Measurements from ENCODE around the gene ALDH2. TPM values are rescaled to one million over a fixed set of nuclear protein-coding genes. Genes with fewer than 3 reads are reported as not detected.
A peak's percentile ranks its signal among the peaks of the same experiment; 100 is the strongest.

Gene ALDH2
- total and polyA plus RNA-seq, 9 of the 15 experiments (the other 6 are each of a cell fraction or from before 2014, with no cell fraction given): 1.9 to 22.5 (median 12.2) TPM

DNA sequence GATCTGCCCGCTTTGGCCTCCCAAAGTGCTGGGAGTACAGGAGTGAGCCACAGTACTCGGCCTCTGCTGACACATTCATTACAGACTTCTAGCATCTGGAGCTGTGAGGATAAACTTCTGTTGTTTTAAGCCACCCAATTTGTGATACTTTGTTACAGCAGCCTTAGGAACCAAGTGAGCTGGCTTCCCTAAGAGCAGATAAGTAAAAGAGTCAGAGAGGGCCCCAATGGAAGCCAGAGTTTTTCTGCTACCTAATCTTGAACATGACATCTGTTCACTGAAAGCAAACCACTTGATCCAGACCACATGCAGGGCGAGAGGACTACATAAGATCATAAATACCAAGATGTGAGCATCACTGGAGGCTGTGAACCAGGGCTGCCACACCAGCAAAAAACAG, 71.6 kb downstream of the ALDH2 start (continued):
- TF ChIP-seq HEY1 (CRISPR knock-in tag; IDR thresholded peaks at IDR 0.05; ENCODE audit: borderline replicate concordance) (no peak), MNT (conservative IDR thresholded peaks at IDR 0.05) (no peak), PRPF4 (IDR thresholded peaks at IDR 0.05; ENCODE audit: insufficient read depth, low read depth, low read length, poor library complexity, severe bottlenecking) (no peak), SRSF7 (optimal IDR thresholded peaks at IDR 0.05; ENCODE audit: low read depth, low read length) (no peak), ZNF583 (CRISPR knock-in tag; IDR thresholded peaks at IDR 0.05) (no peak), RHOXF2B (CRISPR knock-in tag; conservative IDR thresholded peaks at IDR 0.05) (no peak), ETS2 (tag; IDR thresholded peaks at IDR 0.05; ENCODE audit: borderline replicate concordance, poor library complexity, severe bottlenecking) (no peak), ZNF140 (CRISPR knock-in tag; IDR thresholded peaks at IDR 0.05) (no peak), ZNF23 (CRISPR knock-in tag; IDR thresholded peaks at IDR 0.05) (no peak), SMARCE1 (IDR thresholded peaks at IDR 0.05) (no peak), STAT5A (IDR thresholded peaks at IDR 0.05; ENCODE audit: borderline replicate concordance, low read length) (peak; percentile 53), PHF20 (IDR thresholded peaks at IDR 0.05; ENCODE audit: partially characterized antibody) (no peak), PHF21A (IDR thresholded peaks at IDR 0.05; ENCODE audit: borderline replicate concordance, low read depth) (no peak), USF1 (CRISPR knock-in tag; IDR thresholded peaks at IDR 0.05) (no peak), ZNF561 (CRISPR knock-in tag; conservative IDR thresholded peaks at IDR 0.05) (no peak), GATA2 (CRISPR knock-in tag; IDR thresholded peaks at IDR 0.05) (peak; percentile 73; the same call in 1 of the 2 replicates), WHSC1 (IDR thresholded peaks at IDR 0.05; ENCODE audit: low read length) (no peak), ZNF511 (CRISPR knock-in tag; IDR thresholded peaks at IDR 0.05) (no peak), RCOR1 (IDR thresholded peaks at IDR 0.05; ENCODE audit: borderline replicate concordance in 1 of 2, low read depth in 2 of 2, low read length in 2 of 2) (no peak), POLR2AphosphoS5 (IDR thresholded peaks at IDR 0.05; ENCODE audit: control insufficient read depth, insufficient read depth, low read depth, low read length) (peak; percentile 78), TAL1 (IDR thresholded peaks at IDR 0.05) (peak; percentile 70; the same call in 1 of the 2 replicates), LEF1 (IDR thresholded peaks at IDR 0.05) (no peak)
- TF ChIP-seq, protein P1, sequence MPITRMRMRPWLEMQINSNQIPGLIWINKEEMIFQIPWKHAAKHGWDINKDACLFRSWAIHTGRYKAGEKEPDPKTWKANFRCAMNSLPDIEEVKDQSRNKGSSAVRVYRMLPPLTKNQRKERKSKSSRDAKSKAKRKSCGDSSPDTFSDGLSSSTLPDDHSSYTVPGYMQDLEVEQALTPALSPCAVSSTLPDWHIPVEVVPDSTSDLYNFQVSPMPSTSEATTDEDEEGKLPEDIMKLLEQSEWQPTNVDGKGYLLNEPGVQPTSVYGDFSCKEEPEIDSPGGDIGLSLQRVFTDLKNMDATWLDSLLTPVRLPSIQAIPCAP (CRISPR knock-in tag; IDR thresholded peaks at IDR 0.05; ENCODE audit: borderline replicate concordance): no peak
- TF ChIP-seq, protein P2, sequence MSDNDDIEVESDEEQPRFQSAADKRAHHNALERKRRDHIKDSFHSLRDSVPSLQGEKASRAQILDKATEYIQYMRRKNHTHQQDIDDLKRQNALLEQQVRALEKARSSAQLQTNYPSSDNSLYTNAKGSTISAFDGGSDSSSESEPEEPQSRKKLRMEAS (CRISPR knock-in tag; IDR thresholded peaks at IDR 0.05): no peak
- TF ChIP-seq, protein P3, sequence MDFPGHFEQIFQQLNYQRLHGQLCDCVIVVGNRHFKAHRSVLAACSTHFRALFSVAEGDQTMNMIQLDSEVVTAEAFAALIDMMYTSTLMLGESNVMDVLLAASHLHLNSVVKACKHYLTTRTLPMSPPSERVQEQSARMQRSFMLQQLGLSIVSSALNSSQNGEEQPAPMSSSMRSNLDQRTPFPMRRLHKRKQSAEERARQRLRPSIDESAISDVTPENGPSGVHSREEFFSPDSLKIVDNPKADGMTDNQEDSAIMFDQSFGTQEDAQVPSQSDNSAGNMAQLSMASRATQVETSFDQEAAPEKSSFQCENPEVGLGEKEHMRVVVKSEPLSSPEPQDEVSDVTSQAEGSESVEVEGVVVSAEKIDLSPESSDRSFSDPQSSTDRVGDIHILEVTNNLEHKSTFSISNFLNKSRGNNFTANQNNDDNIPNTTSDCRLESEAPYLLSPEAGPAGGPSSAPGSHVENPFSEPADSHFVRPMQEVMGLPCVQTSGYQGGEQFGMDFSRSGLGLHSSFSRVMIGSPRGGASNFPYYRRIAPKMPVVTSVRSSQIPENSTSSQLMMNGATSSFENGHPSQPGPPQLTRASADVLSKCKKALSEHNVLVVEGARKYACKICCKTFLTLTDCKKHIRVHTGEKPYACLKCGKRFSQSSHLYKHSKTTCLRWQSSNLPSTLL (IDR thresholded peaks at IDR 0.05): no peak

All from K562 (cell line).